ENCODE results near the gene ANGPTL4. TPM values are rescaled to one million over a fixed set of nuclear protein-coding genes. Genes with fewer than 3 reads are reported as not detected.
A peak's percentile ranks its signal among the peaks of the same experiment; 100 is the strongest.

ANGPTL4 gene
- total RNA-seq, 1 experiment from 2014 or later, result 32.8 TPM

DNA sequence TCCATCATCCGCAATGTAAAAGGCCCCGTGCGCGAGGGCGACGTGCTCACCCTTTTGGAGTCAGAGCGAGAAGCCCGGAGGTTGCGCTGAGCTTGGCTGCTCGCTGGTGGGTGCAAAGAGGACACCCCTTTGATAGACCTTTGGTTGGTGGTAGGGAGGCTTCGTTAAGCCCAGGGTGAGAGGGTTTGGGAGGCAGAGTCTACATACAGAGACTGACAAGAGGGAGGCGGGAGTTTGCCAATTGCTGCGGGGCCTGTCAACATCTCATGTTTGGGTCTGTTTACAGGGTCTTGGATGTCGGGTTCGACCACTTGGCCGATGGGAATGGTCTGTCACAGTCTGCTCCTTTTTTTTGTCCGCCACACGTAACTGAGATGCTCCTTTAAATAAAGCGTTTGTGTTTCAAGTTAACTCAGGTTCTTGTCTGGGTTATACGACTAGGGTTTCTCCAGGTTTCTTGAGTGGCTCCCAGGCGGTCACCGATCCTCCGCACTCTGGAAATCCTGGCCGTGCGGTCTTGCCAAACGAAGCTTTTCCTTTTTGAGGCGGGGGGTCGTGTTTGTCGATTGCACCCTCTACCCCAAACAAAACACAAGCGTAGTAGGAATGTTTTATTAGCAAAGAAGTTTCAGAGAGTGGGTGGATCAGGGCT, 41.8 kb upstream of the ANGPTL4 start:
- TF ChIP-seq, protein P1, sequence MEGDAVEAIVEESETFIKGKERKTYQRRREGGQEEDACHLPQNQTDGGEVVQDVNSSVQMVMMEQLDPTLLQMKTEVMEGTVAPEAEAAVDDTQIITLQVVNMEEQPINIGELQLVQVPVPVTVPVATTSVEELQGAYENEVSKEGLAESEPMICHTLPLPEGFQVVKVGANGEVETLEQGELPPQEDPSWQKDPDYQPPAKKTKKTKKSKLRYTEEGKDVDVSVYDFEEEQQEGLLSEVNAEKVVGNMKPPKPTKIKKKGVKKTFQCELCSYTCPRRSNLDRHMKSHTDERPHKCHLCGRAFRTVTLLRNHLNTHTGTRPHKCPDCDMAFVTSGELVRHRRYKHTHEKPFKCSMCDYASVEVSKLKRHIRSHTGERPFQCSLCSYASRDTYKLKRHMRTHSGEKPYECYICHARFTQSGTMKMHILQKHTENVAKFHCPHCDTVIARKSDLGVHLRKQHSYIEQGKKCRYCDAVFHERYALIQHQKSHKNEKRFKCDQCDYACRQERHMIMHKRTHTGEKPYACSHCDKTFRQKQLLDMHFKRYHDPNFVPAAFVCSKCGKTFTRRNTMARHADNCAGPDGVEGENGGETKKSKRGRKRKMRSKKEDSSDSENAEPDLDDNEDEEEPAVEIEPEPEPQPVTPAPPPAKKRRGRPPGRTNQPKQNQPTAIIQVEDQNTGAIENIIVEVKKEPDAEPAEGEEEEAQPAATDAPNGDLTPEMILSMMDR (IDR thresholded peaks at IDR 0.05; ENCODE audit: unreplicated experiment), result no peak
- no peaks in the 10 kb centered on the region for H3K9me3 Mint-ChIP-seq (ENCODE audit: unreplicated experiment)
- ChIA-PET CTCF (interaction anchor here (0.6 to 1.8 kb wide), 3 partner anchors 32 to 66 kb away, joined by 3 to 4 read pairs (median 3); no protein-coding TSS in a partner anchor), POLR2A (interaction anchor here (0.6 to 6.7 kb wide), 14 partner anchors 8 to 1774 kb away, joined by 3 to 70 read pairs (median 5); partner anchors contain the start of genes CD320, HNRNPM, MARCHF2 and RAB11B)
- peaks cover 7% of the 10 kb centered on the region for H3K4me1 Mint-ChIP-seq (ENCODE audit: insufficient read depth, unreplicated experiment)
- peaks cover 58% of the 10 kb centered on the region for H3K36me3 Mint-ChIP-seq (ENCODE audit: insufficient read depth, unreplicated experiment)
- BruUV-seq (replicated peaks), result no TSS peak
- peak overlapping the region; percentile 88 for H3K4me3 Mint-ChIP-seq (ENCODE audit: unreplicated experiment)
- peak overlapping the region; percentile 90 for H3K27ac Mint-ChIP-seq (ENCODE audit: low read depth, unreplicated experiment)
- DNase-seq (ENCODE audit: unreplicated experiment), result no peak
- H3K27me3 Mint-ChIP-seq (ENCODE audit: insufficient read depth, unreplicated experiment), result no peaks in the 10 kb centered on the region
- intact Hi-C loops (cut with micrococcal nuclease), result no loop called here

DNA sequence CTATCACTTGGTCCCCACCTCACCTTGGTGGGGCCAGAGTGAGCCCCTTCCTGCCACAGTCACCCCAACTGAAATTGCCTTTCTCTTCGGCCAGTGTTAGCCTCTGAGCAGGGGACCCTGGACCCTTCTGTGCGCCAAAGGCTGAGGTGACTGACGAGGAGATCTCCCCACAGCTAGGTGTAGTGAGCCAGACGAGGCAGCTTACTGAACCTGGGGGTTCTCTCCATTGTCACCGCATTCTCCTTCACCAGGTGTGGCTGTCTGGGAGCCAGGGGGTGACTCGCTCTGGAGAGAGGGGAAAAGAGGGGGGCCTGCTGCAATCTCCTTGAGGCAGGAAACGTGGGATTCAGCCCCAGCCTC, 41.3 kb upstream of the ANGPTL4 start:
- peak overlapping the region; percentile 88 for H3K4me3 Mint-ChIP-seq (ENCODE audit: unreplicated experiment)
- no peaks in the 10 kb centered on the region for H3K9me3 Mint-ChIP-seq (ENCODE audit: unreplicated experiment)
- peak overlapping the region; percentile 90 for H3K27ac Mint-ChIP-seq (ENCODE audit: low read depth, unreplicated experiment)
- CTCF ChIA-PET, result interaction anchor here (1.8 to 1.9 kb wide), 2 partner anchors 12 to 32 kb away, joined by 4 to 11 read pairs; no protein-coding TSS in a partner anchor
- TF ChIP-seq, protein P1 (IDR thresholded peaks at IDR 0.05; ENCODE audit: unreplicated experiment), result no peak
- intact Hi-C loops (cut with micrococcal nuclease), result no loop called here
- H3K36me3 Mint-ChIP-seq (ENCODE audit: insufficient read depth, unreplicated experiment), result peaks cover 58% of the 10 kb centered on the region
- peaks cover 7% of the 10 kb centered on the region for H3K4me1 Mint-ChIP-seq (ENCODE audit: insufficient read depth, unreplicated experiment)
- no peaks in the 10 kb centered on the region for H3K27me3 Mint-ChIP-seq (ENCODE audit: insufficient read depth, unreplicated experiment)
- BruUV-seq (replicated peaks), result no TSS peak
- DNase-seq (ENCODE audit: unreplicated experiment), result no peak
- POLR2A ChIA-PET, result interaction anchor here (1.1 to 6.7 kb wide), 4 partner anchors 13 to 123 kb away, joined by 3 to 70 read pairs (median 25); partner anchors contain the start of genes CD320, HNRNPM and MARCHF2

DNA sequence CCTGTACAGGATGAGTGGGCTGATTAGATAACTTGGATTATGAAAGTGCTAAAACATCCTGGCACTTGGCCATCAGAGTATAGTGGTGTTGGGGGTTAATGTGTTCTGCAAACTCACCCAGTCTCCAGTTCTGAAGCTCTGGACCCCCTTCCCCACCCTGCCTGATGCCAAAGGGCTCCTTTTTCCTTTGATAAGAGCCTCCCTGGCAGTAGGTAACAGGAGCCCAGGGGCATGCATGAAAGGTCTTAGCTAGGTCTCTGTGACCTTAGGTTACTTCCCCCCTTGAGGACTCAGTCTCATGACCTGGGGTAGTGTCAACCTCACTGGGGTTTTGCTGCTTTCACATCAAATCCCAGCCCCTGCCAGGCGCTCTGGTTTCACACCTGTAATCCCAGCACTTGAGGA, 40.2 kb upstream of the ANGPTL4 start:
- Mint-ChIP-seq H3K27ac (ENCODE audit: low read depth, unreplicated experiment) (no peak overlapping the region), H3K36me3 (ENCODE audit: insufficient read depth, unreplicated experiment) (peaks cover 58% of the 10 kb centered on the region), H3K4me3 (ENCODE audit: unreplicated experiment) (no peak overlapping the region), H3K4me1 (ENCODE audit: insufficient read depth, unreplicated experiment) (peaks cover 7% of the 10 kb centered on the region), H3K27me3 (ENCODE audit: insufficient read depth, unreplicated experiment) (no peaks in the 10 kb centered on the region), H3K9me3 (ENCODE audit: unreplicated experiment) (no peaks in the 10 kb centered on the region)
- CTCF ChIA-PET, result interaction anchor here (0.6 to 1.9 kb wide), 6 partner anchors 11 to 1946 kb away, joined by 3 to 11 read pairs (median 3); no protein-coding TSS in a partner anchor
- intact Hi-C loops (cut with micrococcal nuclease), result no loop called here
- BruUV-seq (replicated peaks), result no TSS peak
- TF ChIP-seq, protein P1 (IDR thresholded peaks at IDR 0.05; ENCODE audit: unreplicated experiment), result no peak
- POLR2A ChIA-PET, result interaction anchor here (0.6 to 6.7 kb wide), 3 partner anchors 11 to 471 kb away, joined by 3 to 70 read pairs (median 20); partner anchors contain the start of gene HNRNPM
- DNase-seq (ENCODE audit: unreplicated experiment), result no peak

DNA sequence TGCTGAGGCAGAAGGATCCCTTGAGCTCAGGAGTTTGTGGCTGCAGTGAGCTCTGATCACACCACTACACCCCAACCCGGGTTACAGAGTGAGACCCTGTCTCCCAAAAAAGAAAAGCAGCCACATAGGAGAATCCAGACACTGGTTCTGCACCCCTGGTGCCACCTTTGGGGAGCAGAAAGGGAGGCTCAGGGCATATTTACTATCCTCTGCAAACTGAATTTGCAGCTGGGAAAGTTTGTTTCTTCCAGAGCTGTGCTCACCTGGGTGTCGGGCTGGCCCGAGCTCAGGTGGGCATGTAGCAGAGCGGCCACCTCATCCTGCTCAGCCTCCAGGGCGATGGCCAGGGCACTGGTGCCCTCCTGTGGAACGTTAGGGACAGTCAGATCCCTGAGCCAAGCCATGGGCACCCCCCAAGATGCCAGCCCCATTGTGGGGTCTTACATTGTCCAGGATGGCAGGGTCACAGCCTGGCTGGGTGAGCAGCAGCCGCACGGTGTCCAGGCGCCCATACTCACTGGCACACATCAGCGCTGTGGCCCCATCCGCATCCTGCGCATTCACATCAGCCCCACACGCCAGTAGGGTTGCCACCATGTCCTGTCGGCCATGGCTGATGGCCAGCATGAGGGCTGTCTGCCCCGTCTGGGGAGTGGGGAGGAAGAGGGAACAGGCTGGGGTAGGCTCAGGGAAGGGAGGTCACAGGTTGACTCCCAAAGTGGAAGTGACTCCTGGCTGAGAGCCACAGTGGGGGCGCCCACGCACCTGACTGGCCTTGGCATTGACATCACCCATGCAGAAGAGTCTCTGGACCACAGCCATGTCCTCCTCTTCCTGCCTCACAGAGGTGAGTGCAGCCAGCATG, 39.5 kb upstream of the ANGPTL4 start:
- DNase-seq (ENCODE audit: unreplicated experiment), result peak; percentile 58
- Mint-ChIP-seq H3K9me3 (ENCODE audit: unreplicated experiment) (no peaks in the 10 kb centered on the region), H3K27me3 (ENCODE audit: insufficient read depth, unreplicated experiment) (no peaks in the 10 kb centered on the region), H3K4me3 (ENCODE audit: unreplicated experiment) (no peak overlapping the region), H3K27ac (ENCODE audit: low read depth, unreplicated experiment) (no peak overlapping the region), H3K36me3 (ENCODE audit: insufficient read depth, unreplicated experiment) (peaks cover 58% of the 10 kb centered on the region), H3K4me1 (ENCODE audit: insufficient read depth, unreplicated experiment) (peaks cover 5% of the 10 kb centered on the region)
- TF ChIP-seq, protein P1 (IDR thresholded peaks at IDR 0.05; ENCODE audit: unreplicated experiment), result no peak
- no TSS peak for BruUV-seq (replicated peaks)
- intact Hi-C loops (cut with micrococcal nuclease), result no loop called here
- CTCF ChIA-PET, result interaction anchor here (0.6 to 1.9 kb wide), 6 partner anchors 9 to 467 kb away, joined by 3 to 11 read pairs (median 3); no protein-coding TSS in a partner anchor
- POLR2A ChIA-PET, result interaction anchor here (0.6 to 6.7 kb wide), 2 partner anchors 11 to 472 kb away, joined by 3 to 70 read pairs; no protein-coding TSS in a partner anchor

Measured in MCF 10A (cell line).